Astrocyte of the spinal cord (primary cell): ENCODE data around the gene MPHOSPH9.
A peak's percentile ranks its signal among the peaks of the same experiment; 100 is the strongest.

Source experiments
- DNase-seq: peaks from one replicate; pipeline ENCODE4 v3.0.0; 2011; ENCODE audit warnings: low read depth, low spot score
- H3K4me3 ChIP-seq: 2 replicates; pipeline ENCODE4 v1.5.1; 2011; ENCODE audit warnings: low read depth, mild to moderate bottlenecking, low read length, moderate library complexity
- in situ Hi-C: cut with HindIII; loops from 2 replicates; pipeline ENCODE4 v1.10.0; 2017; ENCODE audit warnings: low sequenced_read_pairs
- TF ChIP-seq, protein P1 (sequence below): IDR thresholded peaks from 2 replicates; pipeline ENCODE4 v1.5.1; 2012; ENCODE audit warnings: low read depth, mild to moderate bottlenecking, low read length, inconsistent platforms

MPHOSPH9 gene

DNA sequence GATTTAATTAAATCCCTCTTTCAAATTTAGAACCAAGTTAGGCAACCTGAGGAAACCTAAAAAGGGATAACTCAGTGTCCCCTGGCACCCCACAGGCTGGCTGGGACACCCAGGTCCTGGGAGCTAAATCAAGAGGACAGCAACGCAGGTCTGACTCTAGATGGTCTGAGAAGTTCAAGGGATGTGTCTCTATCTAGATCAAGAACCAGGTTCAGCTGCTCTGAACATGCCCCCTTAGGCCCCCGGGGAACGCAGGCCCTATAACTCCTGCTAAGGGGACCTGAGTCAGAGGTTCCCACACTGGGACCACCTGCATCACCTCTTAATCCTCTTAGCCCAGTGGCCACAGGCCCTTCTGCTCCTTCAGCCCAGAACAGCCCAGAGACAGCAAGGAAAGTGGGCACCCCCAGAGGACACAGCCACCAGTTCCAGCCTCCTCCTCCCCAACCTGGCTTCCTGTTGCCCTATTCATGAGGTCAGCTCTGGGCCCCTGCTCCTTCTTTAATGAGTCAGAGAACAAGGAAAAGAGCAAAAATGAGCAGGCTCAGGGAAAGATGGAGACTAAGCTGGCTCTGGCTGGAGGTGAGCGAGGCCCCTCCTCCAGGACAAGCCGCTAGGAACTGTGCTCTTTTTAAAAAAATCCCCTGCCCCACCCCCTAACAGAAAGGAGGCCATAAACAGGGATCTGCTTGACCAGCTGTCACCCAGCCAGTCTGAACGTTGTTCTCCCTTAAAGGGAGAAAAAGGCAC is 92.8 kb downstream of the MPHOSPH9 start:
- peak; percentile 39 for DNase-seq
- in situ Hi-C loops: no loop called here
- no peak overlapping the region for H3K4me3 ChIP-seq
- TF ChIP-seq, protein P1, sequence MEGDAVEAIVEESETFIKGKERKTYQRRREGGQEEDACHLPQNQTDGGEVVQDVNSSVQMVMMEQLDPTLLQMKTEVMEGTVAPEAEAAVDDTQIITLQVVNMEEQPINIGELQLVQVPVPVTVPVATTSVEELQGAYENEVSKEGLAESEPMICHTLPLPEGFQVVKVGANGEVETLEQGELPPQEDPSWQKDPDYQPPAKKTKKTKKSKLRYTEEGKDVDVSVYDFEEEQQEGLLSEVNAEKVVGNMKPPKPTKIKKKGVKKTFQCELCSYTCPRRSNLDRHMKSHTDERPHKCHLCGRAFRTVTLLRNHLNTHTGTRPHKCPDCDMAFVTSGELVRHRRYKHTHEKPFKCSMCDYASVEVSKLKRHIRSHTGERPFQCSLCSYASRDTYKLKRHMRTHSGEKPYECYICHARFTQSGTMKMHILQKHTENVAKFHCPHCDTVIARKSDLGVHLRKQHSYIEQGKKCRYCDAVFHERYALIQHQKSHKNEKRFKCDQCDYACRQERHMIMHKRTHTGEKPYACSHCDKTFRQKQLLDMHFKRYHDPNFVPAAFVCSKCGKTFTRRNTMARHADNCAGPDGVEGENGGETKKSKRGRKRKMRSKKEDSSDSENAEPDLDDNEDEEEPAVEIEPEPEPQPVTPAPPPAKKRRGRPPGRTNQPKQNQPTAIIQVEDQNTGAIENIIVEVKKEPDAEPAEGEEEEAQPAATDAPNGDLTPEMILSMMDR: no peak

GRCh38 chr12:123135688-123136087 is 97.3 kb downstream of the MPHOSPH9 start:
- DNase-seq: no peak
- H3K4me3 ChIP-seq: no peak overlapping the region
- in situ Hi-C loops: no loop called here
- TF ChIP-seq, protein P1: no peak

- TF ChIP-seq, protein P1: no peak
- H3K4me3 ChIP-seq: no peak overlapping the region
- in situ Hi-C loops: no loop called here
- DNase-seq: no peak
Measured at GRCh38 chr12:123134826-123135225, 98.1 kb downstream of the MPHOSPH9 start.

- H3K4me3 ChIP-seq: no peak overlapping the region
- in situ Hi-C loops: no loop called here
- TF ChIP-seq, protein P1: no peak
- DNase-seq: no peak
Measured at GRCh38 chr12:123134271-123134671, 98.7 kb downstream of the MPHOSPH9 start.

DNA sequence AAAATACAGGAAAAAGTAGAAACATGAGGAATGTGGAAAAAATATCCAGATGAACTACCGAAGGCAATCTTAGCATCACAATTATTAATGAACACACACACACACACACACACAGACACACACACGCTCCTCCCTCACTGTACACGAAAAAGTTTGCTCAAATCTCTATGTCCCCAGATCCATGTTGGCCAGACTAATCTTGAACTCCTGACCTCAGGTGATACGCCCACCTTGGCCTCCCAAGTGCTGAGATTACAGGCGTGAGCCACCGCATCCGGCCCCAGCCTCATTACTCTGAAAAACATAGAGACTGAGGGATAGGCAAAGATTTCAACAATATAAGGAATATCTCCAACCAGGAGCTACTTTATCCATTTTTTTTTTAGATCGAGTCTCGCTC is 99.2 kb downstream of the MPHOSPH9 start:
- DNase-seq: no peak
- TF ChIP-seq, protein P1: no peak
- H3K4me3 ChIP-seq: no peak overlapping the region
- in situ Hi-C loops: no loop called here

DNA sequence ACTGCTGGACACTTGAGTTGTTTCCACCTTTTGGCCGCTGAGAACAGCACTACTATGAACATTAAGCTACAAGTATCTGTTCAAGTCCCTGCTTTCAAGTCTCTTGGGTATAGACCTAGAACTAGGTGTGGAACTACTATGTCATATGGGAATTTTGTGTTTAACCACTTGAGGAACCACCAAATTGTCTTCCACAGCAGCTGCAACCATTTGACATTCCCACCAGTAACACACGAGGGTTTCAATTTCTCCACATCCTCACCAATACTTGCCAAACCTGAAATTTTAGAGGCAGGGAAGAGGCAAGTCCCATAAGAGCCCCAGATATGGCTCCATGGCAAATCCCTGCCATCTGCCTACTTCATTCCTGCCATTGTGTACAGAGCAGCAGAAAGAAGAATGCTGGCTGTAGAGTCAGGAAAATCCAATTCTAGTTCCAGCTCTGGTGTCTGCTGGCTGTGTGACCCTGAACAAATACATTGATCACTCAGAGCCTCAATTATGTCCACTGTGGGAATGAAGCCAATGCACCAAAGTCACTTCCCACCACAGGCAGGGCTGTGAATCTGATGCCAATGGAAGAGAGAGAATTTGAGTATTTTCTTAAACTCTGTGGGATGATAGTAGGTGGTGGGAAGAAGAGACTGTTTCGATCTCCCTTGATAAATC is 99.9 kb downstream of the MPHOSPH9 start:
- TF ChIP-seq, protein P1: no peak
- DNase-seq: no peak
- in situ Hi-C loops: no loop called here
- H3K4me3 ChIP-seq: no peak overlapping the region
